VCaP (cell line): ENCODE data around the gene DDX5.
A peak's percentile ranks its signal among the peaks of the same experiment; 100 is the strongest.

Experiments
- H3K27ac ChIP-seq: fragments of 450-650 bp; 2 replicates; pipeline ENCODE4 v1.5.1; 2017
- CTCF ChIP-seq: fragments of 450-650 bp; conservative IDR thresholded peaks from 2 replicates; pipeline ENCODE4 v1.5.1; 2017; ENCODE audit warnings: mild to moderate bottlenecking, moderate library complexity

The DDX5 gene

GRCh38 chr17:64492481-64493109 lies 13.5 kb downstream of the DDX5 start:
- TF ChIP-seq CTCF: peak; percentile 28; the same call in 1 of the 2 replicates

GRCh38 chr17:64491994-64492393 lies 14.1 kb downstream of the DDX5 start:
- H3K27ac ChIP-seq: no peak overlapping the region
- TF ChIP-seq CTCF: no peak

More at GRCh38 chr17:64492481-64493109, 13.5 kb downstream of the DDX5 start:
- no peak overlapping the region for H3K27ac ChIP-seq

GRCh38 chr17:64491034-64491860 lies 14.8 kb downstream of the DDX5 start:
- peak; percentile 64 for TF ChIP-seq CTCF
- H3K27ac ChIP-seq: no peak overlapping the region

GRCh38 chr17:64488301-64488700 lies 17.8 kb downstream of the DDX5 start:
- no peak for TF ChIP-seq CTCF
- no peak overlapping the region for H3K27ac ChIP-seq

DNA sequence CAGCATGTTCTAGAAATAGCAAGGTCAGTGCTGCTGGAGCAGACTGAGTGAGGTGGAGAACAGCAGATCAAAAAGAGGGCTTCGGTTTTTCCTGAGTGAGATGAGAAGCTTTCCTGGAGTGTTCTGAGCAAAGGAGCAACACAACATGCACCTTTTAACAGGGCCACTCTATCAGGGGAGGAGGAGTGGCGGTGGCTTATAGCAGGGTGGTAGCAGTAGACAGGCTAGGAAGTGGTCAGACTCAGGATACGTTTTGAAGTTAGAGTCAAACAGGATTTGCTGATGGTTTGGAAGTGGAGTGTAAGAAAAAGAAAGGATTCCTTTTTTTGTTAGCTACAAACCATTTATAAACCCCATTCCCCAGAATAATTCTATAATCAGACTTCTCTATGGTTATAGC lies 21.7 kb downstream of the DDX5 start:
- no peak for TF ChIP-seq CTCF
- no peak overlapping the region for H3K27ac ChIP-seq

GRCh38 chr17:64480951-64481350 lies 25.1 kb downstream of the DDX5 start:
- H3K27ac ChIP-seq: no peak overlapping the region
- TF ChIP-seq CTCF: no peak

DNA sequence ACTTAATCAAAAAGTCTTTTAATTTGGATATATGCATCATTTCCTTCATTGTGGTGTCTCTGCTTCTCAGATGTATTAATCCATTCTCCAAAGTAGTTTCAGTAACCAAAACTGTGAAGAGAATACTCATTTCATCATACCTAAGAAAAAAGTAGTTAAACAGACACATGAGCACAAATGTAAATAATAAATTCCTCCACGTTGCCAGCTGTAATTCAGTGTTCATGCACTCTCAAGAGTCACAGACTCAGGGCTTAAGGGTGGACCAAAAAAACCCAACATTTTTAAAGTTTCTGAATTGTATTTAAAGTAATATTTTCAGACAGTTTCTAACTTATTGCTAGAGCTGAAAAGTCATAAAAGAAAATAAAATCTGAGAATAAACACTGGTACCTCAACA lies 28.2 kb downstream of the DDX5 start:
- no peak overlapping the region; the same call in 1 of the 2 replicates for H3K27ac ChIP-seq
- TF ChIP-seq CTCF: no peak
